Upper lobe of left lung (tissue), 6 donors: ENCODE results near the gene CUBN. TPM values are rescaled to one million over a fixed set of nuclear protein-coding genes. Genes with fewer than 3 reads are reported as not detected.

Source experiments
- ATAC-seq, 2 donors: fragments of 200-7000 bp; cut with Tn5 transposase; one replicate each; pipeline ENCODE4 v1.9.1; 2022; ENCODE audit warnings: mild to moderate bottlenecking in 2 of 2, moderate library complexity in 2 of 2; ENCODE audit not compliant: low FRiP score in 2 of 2
- DNase-seq, 2 donors: peaks; one replicate each; pipeline ENCODE4 v3.0.0-alpha.2; 2019 to 2020
- H3K27ac ChIP-seq, 4 donors: fragments of 200-600 bp; sonication (generic); one replicate each; pipeline ENCODE4 v1.5.1; 2016 to 2019
- H3K27me3 ChIP-seq, 4 donors: fragments of 200-600 bp; sonication (generic); one replicate each; pipeline ENCODE4 v1.5.1; 2017 to 2019
- H3K36me3 ChIP-seq, 4 donors: fragments of 200-600 bp; sonication (generic); one replicate each; pipeline ENCODE4 v1.5.1; 2016 to 2019
- H3K4me1 ChIP-seq, 4 donors: fragments of 200-600 bp; sonication (generic); one replicate each; pipeline ENCODE4 v1.5.1; 2018 to 2019
- H3K4me3 ChIP-seq, 4 donors: fragments of 200-600 bp; sonication (generic); one replicate each; pipeline ENCODE4 v1.5.1; 2017 to 2019; ENCODE audit warnings: mild to moderate bottlenecking in 2 of 4, moderate library complexity in 1 of 4
- H3K9me3 ChIP-seq, 4 donors: fragments of 200-600 bp; sonication (generic); one replicate each; pipeline ENCODE4 v1.5.1; 2018 to 2019
- EP300 ChIP-seq, 4 donors: sonication (generic); formaldehyde crosslinking; IDR thresholded peaks; one replicate each; pipeline ENCODE4 v1.5.1; 2017; ENCODE audit warnings: antibody characterized with exemption in 4 of 4, control low read depth in 2 of 4
- POLR2A ChIP-seq, 4 donors: fragments of 450-650 bp; IDR thresholded peaks; one replicate each; pipeline ENCODE4 v1.5.1; 2016 to 2017; ENCODE audit warnings: antibody characterized with exemption in 4 of 4, mild to moderate bottlenecking in 2 of 4
- POLR2AphosphoS5 ChIP-seq, 2 donors: sonication (generic); formaldehyde crosslinking; IDR thresholded peaks; one replicate each; pipeline ENCODE4 v1.5.1; 2017; ENCODE audit warnings: antibody characterized with exemption in 2 of 2
- WGBS, 2 donors: methylation state at CpG; one replicate each; pipeline ENCODE4 v1.1.5; 2017 to 2018; 5-methylcytosine and 5-hydroxymethylcytosine counted together
- total RNA-seq, 6 donors: library from RNA; depleted of rRNA in 4 of 6; stranded (reverse); fragments of >200 nt in 4 of 6; gene quantifications; one replicate each; pipeline versions ENCODE4 v1.1.0 to v1.2.1, GENCODE V29; 2016 to 2021
- TF ChIP-seq, protein P1 (sequence below), 6 experiments: fragments of 450-650 bp in 4 of 6; fragments of 200-600 bp in 2 of 6; sonication (generic) in 2 of 6; IDR thresholded peaks; one replicate each; pipeline ENCODE4 v1.5.1; 2016 to 2019; ENCODE audit warnings: antibody characterized with exemption in 6 of 6
- donor health status: DM: no; HTN: no; CAD: no; lungs with moderate emphysema.
- donor health status: DM: no; HTN: yes; CAD: no; lungs with severe emphysema.

The CUBN gene
- total RNA-seq, 6 donors from 2014 or later: 1.0 to 9.4 (median 5.3) TPM

- Histone ChIP-seq H3K36me3 (no peaks in the 10 kb centered on the region), H3K4me3 (no peak overlapping the region), H3K27me3 (no peaks in the 10 kb centered on the region), H3K9me3 (no peaks in the 10 kb centered on the region), H3K4me1 (peaks cover 6 to 14% (median 13%) of the 10 kb centered on the region in 4 donors), H3K27ac (peak overlapping the region in 3 of 4 donors; percentile 48 to 76 (median 75))
- 93 to 96% methylated on average over 8 of the region's 8 CpGs for WGBS, 2 donors
- ATAC-seq (no peak), DNase-seq (no peak)
- TF ChIP-seq POLR2A (IDR thresholded peaks at IDR 0.05) (no peak), POLR2AphosphoS5 (IDR thresholded peaks at IDR 0.05) (no peak), EP300 (IDR thresholded peaks at IDR 0.05) (no peak)
- TF ChIP-seq, protein P1, sequence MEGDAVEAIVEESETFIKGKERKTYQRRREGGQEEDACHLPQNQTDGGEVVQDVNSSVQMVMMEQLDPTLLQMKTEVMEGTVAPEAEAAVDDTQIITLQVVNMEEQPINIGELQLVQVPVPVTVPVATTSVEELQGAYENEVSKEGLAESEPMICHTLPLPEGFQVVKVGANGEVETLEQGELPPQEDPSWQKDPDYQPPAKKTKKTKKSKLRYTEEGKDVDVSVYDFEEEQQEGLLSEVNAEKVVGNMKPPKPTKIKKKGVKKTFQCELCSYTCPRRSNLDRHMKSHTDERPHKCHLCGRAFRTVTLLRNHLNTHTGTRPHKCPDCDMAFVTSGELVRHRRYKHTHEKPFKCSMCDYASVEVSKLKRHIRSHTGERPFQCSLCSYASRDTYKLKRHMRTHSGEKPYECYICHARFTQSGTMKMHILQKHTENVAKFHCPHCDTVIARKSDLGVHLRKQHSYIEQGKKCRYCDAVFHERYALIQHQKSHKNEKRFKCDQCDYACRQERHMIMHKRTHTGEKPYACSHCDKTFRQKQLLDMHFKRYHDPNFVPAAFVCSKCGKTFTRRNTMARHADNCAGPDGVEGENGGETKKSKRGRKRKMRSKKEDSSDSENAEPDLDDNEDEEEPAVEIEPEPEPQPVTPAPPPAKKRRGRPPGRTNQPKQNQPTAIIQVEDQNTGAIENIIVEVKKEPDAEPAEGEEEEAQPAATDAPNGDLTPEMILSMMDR (IDR thresholded peaks at IDR 0.05): no peak
Measured at GRCh38 chr10:16987976-16988610, 141.5 kb downstream of the CUBN start.

DNA sequence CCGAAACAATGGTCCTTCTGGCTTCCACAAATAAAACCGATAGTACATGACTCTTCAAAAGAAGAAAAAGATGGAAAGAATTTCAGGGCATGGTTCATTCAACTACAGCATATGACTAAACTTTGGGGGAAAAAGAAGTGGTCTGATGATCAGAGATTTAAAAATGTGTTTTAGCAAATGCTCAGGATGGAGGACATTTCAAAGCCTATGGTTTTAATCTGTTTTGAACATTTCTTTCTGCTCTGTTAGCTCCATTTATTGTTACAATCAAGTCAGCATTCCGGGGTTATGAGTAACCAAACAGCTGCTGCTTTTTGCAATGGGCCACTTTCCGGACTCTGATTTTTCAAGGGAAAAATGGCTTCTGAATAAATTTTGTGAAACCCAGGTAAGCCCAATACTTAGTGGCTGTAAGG lies 142.4 kb downstream of the CUBN start:
- peaks cover 6 to 14% (median 12%) of the 10 kb centered on the region in 4 donors for H3K4me1 ChIP-seq
- H3K27me3 ChIP-seq: no peaks in the 10 kb centered on the region
- H3K36me3 ChIP-seq: no peaks in the 10 kb centered on the region
- TF ChIP-seq, protein P1 (IDR thresholded peaks at IDR 0.05): no peak
- TF ChIP-seq EP300 (IDR thresholded peaks at IDR 0.05) (no peak), POLR2AphosphoS5 (IDR thresholded peaks at IDR 0.05) (no peak), POLR2A (IDR thresholded peaks at IDR 0.05) (no peak)
- H3K9me3 ChIP-seq: no peaks in the 10 kb centered on the region
- peak overlapping the region; percentile 48 to 76 (median 68) for H3K27ac ChIP-seq
- peak in 1 of 2 donors; percentile 63 for ATAC-seq
- H3K4me3 ChIP-seq: no peak overlapping the region
- DNase-seq: no peak
- WGBS, 2 donors: 65% methylated on average over 4 of the region's 4 CpGs

DNA sequence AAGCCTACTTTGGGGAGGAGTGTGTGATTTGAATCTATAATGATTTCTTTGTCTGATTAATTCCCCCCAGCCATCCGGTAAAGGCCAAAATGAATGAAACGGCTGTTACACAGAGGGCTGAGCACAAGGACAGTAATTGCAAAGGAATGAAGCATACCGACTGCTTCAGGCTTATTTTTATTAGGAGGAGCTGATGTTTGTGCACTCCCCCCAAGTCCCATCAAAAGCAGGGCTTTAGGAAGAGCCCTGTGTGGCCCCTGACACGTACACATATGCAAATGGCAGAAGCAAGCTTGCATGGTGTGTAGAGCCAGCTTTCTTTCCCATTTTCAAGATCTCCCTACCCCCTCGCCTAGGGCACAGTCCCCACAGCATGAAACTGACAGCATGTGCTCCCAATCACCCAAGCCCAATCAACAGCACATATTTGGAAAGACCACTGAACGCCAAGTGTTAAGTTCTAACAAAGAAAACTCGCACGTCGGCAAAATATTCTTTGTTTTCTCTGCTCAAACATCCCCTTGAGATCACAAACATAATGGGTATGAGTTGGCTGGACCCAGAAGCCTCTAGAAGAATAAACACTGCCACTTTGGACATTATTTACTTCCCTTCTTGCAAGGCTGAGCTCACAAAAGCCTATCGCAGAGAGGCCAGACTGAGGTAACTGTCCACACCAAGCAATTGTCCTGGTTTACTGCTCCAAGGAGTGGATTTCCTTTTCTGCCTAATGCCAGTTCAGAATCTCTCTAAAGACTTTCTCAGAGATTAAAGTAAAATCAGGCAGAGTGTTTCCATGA lies 143.0 kb downstream of the CUBN start:
- no peaks in the 10 kb centered on the region for H3K27me3 ChIP-seq
- DNase-seq (no peak), ATAC-seq (peak in 1 of 2 donors; percentile 28)
- peak overlapping the region; percentile 48 to 76 (median 68) for H3K27ac ChIP-seq
- TF ChIP-seq POLR2AphosphoS5 (IDR thresholded peaks at IDR 0.05): peak in 1 of 2 donors; percentile 45
- no peak for TF ChIP-seq POLR2A (IDR thresholded peaks at IDR 0.05)
- WGBS, 2 donors: 57 to 65% methylated on average over 10 of the region's 10 CpGs
- no peaks in the 10 kb centered on the region for H3K36me3 ChIP-seq
- no peaks in the 10 kb centered on the region for H3K9me3 ChIP-seq
- no peak overlapping the region for H3K4me3 ChIP-seq
- peaks cover 6 to 14% (median 12%) of the 10 kb centered on the region in 4 donors for H3K4me1 ChIP-seq

DNA sequence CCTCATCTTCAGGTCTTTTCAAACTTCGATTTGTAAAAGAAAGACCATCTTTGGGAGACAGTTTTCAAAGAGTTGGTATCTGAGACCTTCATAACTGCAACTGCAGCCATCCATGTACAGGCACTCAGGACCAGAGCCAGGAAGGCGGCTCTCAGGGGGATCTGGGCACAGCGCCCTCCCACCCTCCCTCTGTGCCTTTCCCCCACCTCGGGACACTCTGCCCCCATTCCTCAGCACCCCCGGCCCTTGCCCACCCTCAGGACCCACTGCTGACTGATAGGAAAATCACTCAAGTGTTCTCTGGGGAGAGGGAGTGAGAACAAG lies 143.6 kb downstream of the CUBN start:
- Histone ChIP-seq H3K36me3 (no peaks in the 10 kb centered on the region), H3K4me3 (no peak overlapping the region), H3K4me1 (peaks cover 6 to 14% (median 12%) of the 10 kb centered on the region in 4 donors), H3K9me3 (no peaks in the 10 kb centered on the region), H3K27me3 (no peaks in the 10 kb centered on the region), H3K27ac (peak overlapping the region; percentile 48 to 76 (median 68))
- ATAC-seq (no peak), DNase-seq (peak in 1 of 2 donors; percentile 19)
- WGBS, 2 donors: 69 to 83% methylated on average over 5 of the region's 5 CpGs
- TF ChIP-seq POLR2A (IDR thresholded peaks at IDR 0.05) (no peak), POLR2AphosphoS5 (IDR thresholded peaks at IDR 0.05) (no peak), EP300 (IDR thresholded peaks at IDR 0.05) (no peak)
- TF ChIP-seq, protein P1 (IDR thresholded peaks at IDR 0.05): no peak

GRCh38 chr10:16984242-16984641 lies 145.4 kb downstream of the CUBN start:
- H3K4me1 ChIP-seq: peaks cover 6 to 14% (median 12%) of the 10 kb centered on the region in 4 donors
- TF ChIP-seq, protein P1 (IDR thresholded peaks at IDR 0.05): no peak
- DNase-seq: no peak
- H3K36me3 ChIP-seq: no peaks in the 10 kb centered on the region
- H3K4me3 ChIP-seq: no peak overlapping the region
- no peaks in the 10 kb centered on the region for H3K27me3 ChIP-seq
- ATAC-seq: no peak
- WGBS, 2 donors: 93 to 98% methylated on average over 3 of the region's 3 CpGs
- no peak overlapping the region for H3K27ac ChIP-seq
- H3K9me3 ChIP-seq: no peaks in the 10 kb centered on the region
